Panc1 (cell line): ENCODE results near the gene MAGEB17. TPM values are rescaled to one million over a fixed set of nuclear protein-coding genes. Genes with fewer than 3 reads are reported as not detected.
"Not testable (repeated sequence)": the region's sequence is repeated elsewhere in the genome, so short reads cannot be mapped to it uniquely, and the experiment has no call there.

Experiments
- ATAC-seq: fragments of 200-7000 bp; cut with Tn5 transposase; 2 replicates; pipeline ENCODE4 v1.9.1; 2020; ENCODE audit warnings: mild to moderate bottlenecking, moderate library complexity
- BruUV-seq: library from RNA; stranded (reverse); fragments of 400-500 nt; replicated peaks from 2 replicates; lab custom pipeline; 2021; lab: Mats Ljungman, UMichigan
- CTCF ChIA-PET: fragments of 300-600 bp; sonication (Branson Sonifier 250); formaldehyde crosslinking; loops from one replicate; lab custom pipeline; 2022; ENCODE audit warnings: antibody characterized with exemption; lab: Charles Lee
- POLR2A ChIA-PET: fragments of 300-600 bp; sonication (Branson Sonifier 250); formaldehyde crosslinking; loops from one replicate; lab custom pipeline; 2022; ENCODE audit warnings: antibody characterized with exemption; lab: Charles Lee
- DNase-seq: peaks from one replicate; pipeline ENCODE4 v3.0.0-alpha.2; 2010; ENCODE audit warnings: low read depth, low spot score
- H3K27ac ChIP-seq: 2 replicates; pipeline ENCODE4 v1.5.1; 2011; ENCODE audit warnings: mild to moderate bottlenecking, low read length, inconsistent platforms
- H3K27me3 ChIP-seq: fragments of 200-500 bp; sonication (Bioruptor generic); 2 replicates; pipeline ENCODE4 v1.6.0; 2014; ENCODE audit warnings: low read length, inconsistent platforms; ENCODE audit not compliant: control insufficient read depth, insufficient read depth
- H3K36me3 ChIP-seq: fragments of 200-500 bp; sonication (Bioruptor generic); 2 replicates; pipeline ENCODE4 v1.5.1; 2014; ENCODE audit warnings: inconsistent platforms, mild to moderate bottlenecking, low read length, moderate library complexity; ENCODE audit not compliant: control insufficient read depth, insufficient read depth
- H3K4me1 ChIP-seq: 2 replicates; pipeline ENCODE4 v1.5.1; 2011; ENCODE audit warnings: inconsistent platforms, mild to moderate bottlenecking, low read length, moderate library complexity; ENCODE audit not compliant: control insufficient read depth, insufficient read depth
- H3K4me3 ChIP-seq, 2 experiments: 2 replicates each; pipeline ENCODE4 v1.5.1; 2011 to 2012; ENCODE audit warnings: low read depth in 2 of 2, low read length in 2 of 2, mild to moderate bottlenecking in 2 of 2, inconsistent platforms in 1 of 2, moderate library complexity in 1 of 2
- H3K9me3 ChIP-seq: fragments of 200-500 bp; sonication (Bioruptor generic); 2 replicates; pipeline ENCODE4 v1.5.1; 2014; ENCODE audit warnings: low read depth, mild to moderate bottlenecking, inconsistent platforms, low read length, moderate library complexity; ENCODE audit not compliant: control insufficient read depth, insufficient read depth
- SIN3A ChIP-seq: IDR thresholded peaks from 2 replicates; pipeline ENCODE4 v1.6.1; 2012; ENCODE audit warnings: low read depth, mild to moderate bottlenecking, low read length, moderate library complexity, borderline replicate concordance; ENCODE audit not compliant: insufficient read depth
- TCF7L2 ChIP-seq: IDR thresholded peaks from 2 replicates; pipeline ENCODE4 v1.6.1; 2011; ENCODE audit warnings: mild to moderate bottlenecking, low read depth, low read length, inconsistent platforms
- in situ Hi-C: cut with HindIII; loops from 2 replicates; pipeline ENCODE4 v1.10.0; 2016; ENCODE audit warnings: low sequenced_read_pairs, low pct_unique_long_range_greater_than_20kb
- intact Hi-C: fragments of 100-400 bp; cut with micrococcal nuclease; formaldehyde crosslinking; loops from one replicate; pipeline ENCODE4 v1.10.0; 2022; ENCODE audit not compliant: unreplicated experiment
- total RNA-seq: library from RNA; stranded (reverse); gene quantifications from one replicate; pipeline ENCODE4 v1.2.1, GENCODE V29; 2021; ENCODE audit not compliant: unreplicated experiment
- TF ChIP-seq, protein P1 (sequence below): fragments of 450-650 bp; IDR thresholded peaks from 2 replicates; pipeline ENCODE4 v1.5.1; 2017; ENCODE audit warnings: mild to moderate bottlenecking
- TF ChIP-seq, protein P2 (sequence below), 2 experiments: IDR thresholded peaks; 2 replicates each; pipeline ENCODE4 v1.6.1; 2011 to 2012; ENCODE audit warnings: low read depth in 2 of 2, control low read depth in 1 of 2, low read length in 1 of 2, mild to moderate bottlenecking in 1 of 2, moderate library complexity in 1 of 2; ENCODE audit not compliant: insufficient read depth in 1 of 2

MAGEB17 gene
- total RNA-seq, 1 experiment from 2014 or later, result not detected

DNA sequence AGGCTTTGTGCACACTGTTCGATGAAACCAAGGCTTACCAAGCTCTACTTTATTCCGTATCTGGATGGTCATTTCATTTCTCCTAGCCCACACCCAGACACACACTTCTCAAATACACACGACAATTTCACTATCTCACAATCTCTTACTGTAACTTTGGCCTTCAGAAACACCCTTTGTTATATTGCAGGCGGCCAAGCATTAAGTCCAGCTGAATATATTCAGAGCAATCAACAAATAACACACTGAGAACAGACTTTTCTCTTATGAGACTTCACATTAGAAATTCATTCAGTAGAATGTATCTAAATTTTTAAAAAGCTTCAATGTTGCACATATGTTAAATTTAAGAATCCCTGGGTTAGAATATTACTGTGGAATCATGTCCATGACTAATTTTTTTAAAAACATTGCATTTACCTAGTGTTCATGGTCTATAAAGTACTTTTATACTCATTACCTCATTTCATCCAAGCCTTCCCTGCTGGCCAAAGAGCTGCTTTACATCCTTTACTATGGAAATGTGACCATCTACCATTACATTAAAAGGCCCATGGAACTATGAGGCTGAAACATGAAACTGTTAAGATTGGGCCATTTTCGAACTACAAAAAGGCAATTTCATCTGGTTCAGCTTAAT, 10.5 kb upstream of the MAGEB17 start:
- Histone ChIP-seq H3K9me3 (no peaks in the 10 kb centered on the region), H3K36me3 (no peaks in the 10 kb centered on the region), H3K27ac (no peak overlapping the region), H3K4me1 (no peaks in the 10 kb centered on the region), H3K4me3 (no peak overlapping the region), H3K27me3 (no peaks in the 10 kb centered on the region)
- ATAC-seq (no peak), DNase-seq (no peak)
- BruUV-seq, result no TSS peak
- intact Hi-C loops (no loop called here), in situ Hi-C loops (no loop called here)
- POLR2A ChIA-PET, result no interaction called here
- CTCF ChIA-PET, result no interaction called here
- TF ChIP-seq, protein P1, sequence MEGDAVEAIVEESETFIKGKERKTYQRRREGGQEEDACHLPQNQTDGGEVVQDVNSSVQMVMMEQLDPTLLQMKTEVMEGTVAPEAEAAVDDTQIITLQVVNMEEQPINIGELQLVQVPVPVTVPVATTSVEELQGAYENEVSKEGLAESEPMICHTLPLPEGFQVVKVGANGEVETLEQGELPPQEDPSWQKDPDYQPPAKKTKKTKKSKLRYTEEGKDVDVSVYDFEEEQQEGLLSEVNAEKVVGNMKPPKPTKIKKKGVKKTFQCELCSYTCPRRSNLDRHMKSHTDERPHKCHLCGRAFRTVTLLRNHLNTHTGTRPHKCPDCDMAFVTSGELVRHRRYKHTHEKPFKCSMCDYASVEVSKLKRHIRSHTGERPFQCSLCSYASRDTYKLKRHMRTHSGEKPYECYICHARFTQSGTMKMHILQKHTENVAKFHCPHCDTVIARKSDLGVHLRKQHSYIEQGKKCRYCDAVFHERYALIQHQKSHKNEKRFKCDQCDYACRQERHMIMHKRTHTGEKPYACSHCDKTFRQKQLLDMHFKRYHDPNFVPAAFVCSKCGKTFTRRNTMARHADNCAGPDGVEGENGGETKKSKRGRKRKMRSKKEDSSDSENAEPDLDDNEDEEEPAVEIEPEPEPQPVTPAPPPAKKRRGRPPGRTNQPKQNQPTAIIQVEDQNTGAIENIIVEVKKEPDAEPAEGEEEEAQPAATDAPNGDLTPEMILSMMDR, result no peak
- TF ChIP-seq, protein P2, sequence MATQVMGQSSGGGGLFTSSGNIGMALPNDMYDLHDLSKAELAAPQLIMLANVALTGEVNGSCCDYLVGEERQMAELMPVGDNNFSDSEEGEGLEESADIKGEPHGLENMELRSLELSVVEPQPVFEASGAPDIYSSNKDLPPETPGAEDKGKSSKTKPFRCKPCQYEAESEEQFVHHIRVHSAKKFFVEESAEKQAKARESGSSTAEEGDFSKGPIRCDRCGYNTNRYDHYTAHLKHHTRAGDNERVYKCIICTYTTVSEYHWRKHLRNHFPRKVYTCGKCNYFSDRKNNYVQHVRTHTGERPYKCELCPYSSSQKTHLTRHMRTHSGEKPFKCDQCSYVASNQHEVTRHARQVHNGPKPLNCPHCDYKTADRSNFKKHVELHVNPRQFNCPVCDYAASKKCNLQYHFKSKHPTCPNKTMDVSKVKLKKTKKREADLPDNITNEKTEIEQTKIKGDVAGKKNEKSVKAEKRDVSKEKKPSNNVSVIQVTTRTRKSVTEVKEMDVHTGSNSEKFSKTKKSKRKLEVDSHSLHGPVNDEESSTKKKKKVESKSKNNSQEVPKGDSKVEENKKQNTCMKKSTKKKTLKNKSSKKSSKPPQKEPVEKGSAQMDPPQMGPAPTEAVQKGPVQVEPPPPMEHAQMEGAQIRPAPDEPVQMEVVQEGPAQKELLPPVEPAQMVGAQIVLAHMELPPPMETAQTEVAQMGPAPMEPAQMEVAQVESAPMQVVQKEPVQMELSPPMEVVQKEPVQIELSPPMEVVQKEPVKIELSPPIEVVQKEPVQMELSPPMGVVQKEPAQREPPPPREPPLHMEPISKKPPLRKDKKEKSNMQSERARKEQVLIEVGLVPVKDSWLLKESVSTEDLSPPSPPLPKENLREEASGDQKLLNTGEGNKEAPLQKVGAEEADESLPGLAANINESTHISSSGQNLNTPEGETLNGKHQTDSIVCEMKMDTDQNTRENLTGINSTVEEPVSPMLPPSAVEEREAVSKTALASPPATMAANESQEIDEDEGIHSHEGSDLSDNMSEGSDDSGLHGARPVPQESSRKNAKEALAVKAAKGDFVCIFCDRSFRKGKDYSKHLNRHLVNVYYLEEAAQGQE (IDR thresholded peaks at IDR 0.05; ENCODE audit: insufficient read depth in 1 of 2, low read depth in 2 of 2, low read length in 1 of 2), result no peak
- no peak for TF ChIP-seq TCF7L2

DNA sequence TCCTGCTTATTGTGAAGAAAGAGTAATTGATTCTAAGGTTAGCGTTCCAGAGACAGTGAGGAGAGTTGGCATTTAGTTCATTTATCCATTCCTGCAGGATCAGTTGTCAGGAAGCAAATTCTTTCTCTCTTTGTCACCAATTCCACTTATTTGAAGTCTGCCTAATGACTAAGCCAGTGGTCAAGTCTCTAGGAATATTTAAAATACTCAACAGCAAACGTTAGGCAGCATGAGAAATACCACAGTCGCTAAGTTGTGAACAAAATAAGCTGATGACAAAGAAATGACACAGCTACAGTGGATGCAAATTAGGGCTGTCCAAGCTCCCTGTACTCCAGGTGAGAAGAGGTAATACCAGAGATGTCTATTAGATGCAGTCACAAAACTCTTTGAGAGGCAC, 6.6 kb upstream of the MAGEB17 start:
- ChIA-PET CTCF (no interaction called here), POLR2A (no interaction called here)
- intact Hi-C loops (no loop called here), in situ Hi-C loops (no loop called here)
- no peak for ATAC-seq
- no peak for DNase-seq
- Histone ChIP-seq H3K4me1 (no peaks in the 10 kb centered on the region), H3K36me3 (no peaks in the 10 kb centered on the region), H3K27me3 (no peaks in the 10 kb centered on the region), H3K4me3 (no peak overlapping the region), H3K27ac (no peak overlapping the region), H3K9me3 (no peaks in the 10 kb centered on the region)
- TF ChIP-seq, protein P2 (IDR thresholded peaks at IDR 0.05; ENCODE audit: insufficient read depth in 1 of 2, low read depth in 2 of 2, low read length in 1 of 2), result no peak
- no peak for TF ChIP-seq TCF7L2
- TF ChIP-seq SIN3A, result no peak
- BruUV-seq, result no TSS peak

DNA sequence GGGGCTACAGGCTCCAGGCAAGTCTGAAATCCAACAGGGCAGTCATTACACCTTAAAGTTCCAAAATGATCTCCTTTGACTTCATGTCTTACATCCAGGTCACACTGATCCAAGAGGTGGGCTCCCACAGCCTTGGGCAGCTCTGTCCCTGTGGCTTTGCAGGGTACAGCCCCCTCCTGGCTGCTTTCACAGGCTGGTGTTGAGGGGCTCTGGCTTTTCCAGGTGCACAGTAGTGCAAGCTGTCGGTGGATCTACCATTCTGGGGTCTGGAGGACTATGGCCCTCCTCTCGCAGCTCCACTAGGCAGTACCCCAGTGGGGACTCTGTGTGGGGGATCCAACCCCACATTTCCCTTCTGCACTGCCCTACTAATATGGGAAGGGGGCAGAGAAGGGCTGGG, 6.1 kb upstream of the MAGEB17 start:
- H3K27me3 ChIP-seq, CTCF ChIA-PET, H3K9me3 ChIP-seq, in situ Hi-C loops, ATAC-seq, BruUV-seq, H3K4me1 ChIP-seq, H3K36me3 ChIP-seq, POLR2A ChIA-PET, H3K4me3 ChIP-seq, H3K27ac ChIP-seq, intact Hi-C loops, DNase-seq: not testable (repeated sequence)
